T-helper 1 cell treated with Interleukin-12 subunit alpha and Interleukin-12 subunit beta and Interleukin-4 antibody, amounts not matched to agents 30 ng/mL and 1 ng/mL, for 36 hours (primary cell): ENCODE measurements around the gene VSTM2B. TPM values are rescaled to one million over a fixed set of nuclear protein-coding genes. Genes with fewer than 3 reads are reported as not detected.

Experiments
- intact Hi-C: fragments of 100-400 bp; cut with micrococcal nuclease; formaldehyde crosslinking; loops from one replicate; pipeline ENCODE4 v1.15.1; 2024
- total RNA-seq: library from RNA; stranded (reverse); gene quantifications from 2 replicates; pipeline ENCODE4 v1.2.3, GENCODE V29; 2022

Gene VSTM2B
- total RNA-seq, 1 donor from 2014 or later = not detected

DNA sequence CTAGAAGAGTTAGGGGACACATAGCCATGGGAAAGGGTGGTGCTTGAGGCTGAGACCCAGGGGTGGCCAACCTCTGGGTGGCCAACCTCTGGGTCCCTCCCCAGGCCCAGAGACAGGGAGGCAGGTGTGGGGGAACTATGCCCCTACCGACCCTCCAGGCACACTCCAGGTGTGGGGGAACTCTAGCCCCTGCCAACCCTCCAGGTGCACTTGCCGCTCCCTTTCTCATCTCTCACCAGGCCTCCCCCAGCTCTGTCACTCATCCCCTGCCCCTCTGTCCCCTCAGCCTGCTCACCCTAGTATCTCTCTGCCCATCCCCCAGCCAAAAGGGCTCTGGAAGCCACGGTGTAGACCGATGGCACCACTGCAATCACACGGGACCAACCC, 10.6 kb upstream of the VSTM2B start:
- intact Hi-C loops = no loop called here

GRCh38 chr19:29515706-29516357, 10.0 kb upstream of the VSTM2B start:
- intact Hi-C loops = no loop called here

GRCh38 chr19:29516358-29516725, 9.5 kb upstream of the VSTM2B start:
- intact Hi-C loops = no loop called here

GRCh38 chr19:29516821-29517395, 8.9 kb upstream of the VSTM2B start:
- intact Hi-C loops = no loop called here

DNA sequence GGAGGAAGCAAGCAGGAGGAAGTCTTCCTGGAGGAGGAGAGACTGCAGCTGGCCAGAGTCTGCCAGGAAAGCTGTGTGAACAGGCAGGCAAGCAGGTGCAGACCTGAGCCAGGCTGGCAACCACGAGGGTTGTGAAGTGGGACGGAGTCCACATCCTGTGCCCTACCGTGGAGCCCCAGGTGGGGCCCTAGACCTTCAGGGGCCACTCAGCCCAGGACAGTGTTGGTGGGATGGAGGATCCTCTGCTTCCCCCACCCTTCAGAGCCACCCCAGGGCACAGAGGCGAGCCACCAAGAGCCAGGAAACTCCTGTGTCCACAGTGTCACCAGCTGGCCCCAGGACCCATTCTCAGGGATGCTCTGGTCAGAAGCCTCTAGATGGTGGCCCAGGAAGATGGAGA, 8.4 kb upstream of the VSTM2B start:
- intact Hi-C loops = no loop called here

DNA sequence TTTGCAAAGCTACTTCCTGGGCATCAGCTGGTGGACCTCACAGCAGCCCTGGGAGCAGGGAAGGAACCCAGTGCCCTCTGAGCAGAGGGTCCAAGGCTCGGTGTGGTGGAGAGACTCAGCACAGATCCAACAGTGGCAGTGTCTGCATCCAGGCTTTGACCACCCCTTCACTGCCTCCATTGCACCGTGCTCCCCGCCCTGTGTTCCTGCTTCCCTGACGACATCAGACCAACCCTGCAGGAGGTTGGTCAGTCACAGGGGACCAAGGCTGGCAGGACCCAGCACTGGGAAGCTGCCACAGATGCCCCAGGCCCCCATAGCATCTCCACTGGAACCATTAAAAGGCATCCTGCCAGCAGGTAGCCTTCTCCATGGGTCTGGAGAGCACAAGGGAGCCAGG, 7.8 kb upstream of the VSTM2B start:
- intact Hi-C loops = no loop called here

- intact Hi-C loops = no loop called here
These were observed 6.6 kb upstream of the VSTM2B start for GRCh38 chr19:29519146-29519545.

GRCh38 chr19:29519931-29520330, 5.9 kb upstream of the VSTM2B start:
- intact Hi-C loops = no loop called here

GRCh38 chr19:29520390-29520789, 5.4 kb upstream of the VSTM2B start:
- intact Hi-C loops = no loop called here

- intact Hi-C loops = no loop called here
These were observed 4.3 kb upstream of the VSTM2B start for GRCh38 chr19:29521291-29522075.

DNA sequence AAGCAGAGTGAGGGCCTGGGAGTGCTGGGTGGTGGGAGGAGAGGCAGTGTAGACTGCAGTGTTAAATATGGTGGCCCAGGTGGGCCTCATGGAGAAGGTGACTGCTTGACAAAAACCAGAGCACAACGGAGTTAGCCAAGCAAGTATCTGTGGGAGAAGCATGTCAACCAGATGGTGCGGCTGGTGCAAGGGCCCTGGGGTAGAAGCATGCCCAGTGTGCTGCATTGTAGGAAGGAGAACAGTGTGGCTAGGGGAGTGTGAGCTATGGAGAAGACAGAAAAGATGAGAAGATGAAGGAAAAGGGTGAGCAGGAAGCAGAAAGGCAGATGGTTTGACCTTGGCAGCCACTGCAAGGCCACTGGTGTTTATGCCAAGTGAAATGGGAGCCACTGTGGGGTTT, 2.2 kb upstream of the VSTM2B start:
- intact Hi-C loops = no loop called here

DNA sequence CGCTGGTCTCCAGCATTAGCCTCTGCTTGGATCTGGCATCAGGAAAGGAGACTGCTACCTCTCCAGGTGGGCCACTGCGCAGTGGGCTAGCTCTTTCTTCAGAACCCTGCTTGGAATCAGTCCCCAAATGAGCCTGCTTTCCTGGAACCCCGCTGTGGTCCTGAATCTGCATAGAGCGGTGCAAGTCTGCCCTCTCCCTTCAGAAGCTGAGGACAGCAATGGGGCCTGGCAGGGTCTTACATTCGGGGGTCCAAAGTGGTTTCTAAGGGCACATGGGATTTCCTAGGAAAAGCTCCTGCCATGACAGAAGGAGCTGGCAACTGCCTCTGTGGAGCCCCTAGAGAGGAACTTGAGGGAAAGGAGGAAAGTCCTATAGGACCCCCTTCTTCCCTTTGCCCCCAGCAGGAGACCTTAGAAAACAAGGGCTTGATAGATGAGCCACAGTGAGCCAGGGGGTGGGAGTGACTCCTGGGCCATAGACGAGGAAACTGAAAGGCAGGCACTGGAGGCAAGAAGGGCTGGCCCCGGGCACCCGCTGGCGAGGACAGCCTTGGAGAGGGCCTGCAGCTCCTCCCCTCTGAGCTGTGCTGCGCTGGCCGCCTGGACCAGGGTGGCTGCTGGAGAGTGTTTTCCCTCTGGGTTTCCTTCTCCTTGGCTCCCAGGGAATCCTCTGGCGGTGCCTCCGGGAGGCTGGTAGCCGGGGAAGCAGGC, 1.4 kb upstream of the VSTM2B start:
- intact Hi-C loops = no loop called here

DNA sequence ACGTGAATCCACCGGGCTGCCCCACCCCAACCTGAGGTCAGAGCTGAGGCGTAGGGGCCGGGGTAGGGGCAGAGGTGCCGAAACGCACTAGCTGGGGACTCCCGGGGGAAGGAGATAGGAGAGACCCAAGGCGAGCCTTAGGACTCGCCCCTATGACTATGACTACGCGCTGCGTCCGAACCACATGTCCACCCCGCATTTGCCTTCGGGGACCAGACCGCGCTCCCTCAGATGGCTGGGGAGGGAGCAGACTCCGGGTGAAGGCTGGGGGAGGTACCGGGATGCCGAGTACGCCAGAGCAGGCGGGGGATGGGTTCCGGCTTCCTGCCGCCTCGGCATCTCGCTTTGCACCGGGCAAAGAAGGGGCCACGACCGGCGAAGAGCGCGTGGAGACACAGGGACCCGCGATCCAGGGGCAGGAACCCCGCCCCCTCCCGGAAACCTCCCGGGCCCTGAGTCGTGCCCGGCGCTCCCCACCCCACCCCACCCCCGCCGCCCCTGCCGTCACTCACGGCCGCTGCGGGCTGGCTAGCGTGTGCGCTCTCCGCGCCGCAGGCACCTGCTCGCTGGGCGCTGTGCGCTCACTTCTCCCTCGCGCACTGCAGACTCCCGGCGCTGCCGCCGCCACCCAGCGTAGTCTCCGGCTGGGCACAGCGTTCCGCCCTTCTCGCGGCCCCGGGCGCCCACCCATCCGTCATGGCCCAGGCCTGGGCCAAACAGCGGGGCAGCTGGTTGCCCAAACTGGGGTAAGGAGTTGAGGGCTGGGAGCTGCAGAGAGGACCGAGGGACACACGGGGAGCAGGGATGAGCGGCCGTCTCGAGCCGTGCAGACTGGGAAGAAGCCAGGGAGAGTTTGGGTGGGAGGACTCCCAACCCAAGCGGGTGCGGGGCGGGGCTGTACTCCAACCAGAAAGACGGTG, 622 bp upstream of the VSTM2B start:
- intact Hi-C loops = loop anchor here (5.0 kb wide), 1 partner anchor 702 kb away; no protein-coding TSS in a partner anchor

GRCh38 chr19:29526730-29527499, 1.1 kb downstream of the VSTM2B start:
- intact Hi-C loops = loop anchor here (5.0 kb wide), 1 partner anchor 700 kb away; no protein-coding TSS in a partner anchor

GRCh38 chr19:29527500-29528328, 1.9 kb downstream of the VSTM2B start:
- intact Hi-C loops = loop anchor here (1.0 to 5.0 kb wide), 5 partner anchors 57 to 700 kb away; no protein-coding TSS in a partner anchor

GRCh38 chr19:29528350-29528945, 2.7 kb downstream of the VSTM2B start:
- intact Hi-C loops = loop anchor here (1.0 to 5.0 kb wide), 5 partner anchors 58 to 699 kb away; no protein-coding TSS in a partner anchor

GRCh38 chr19:29528946-29529645, 3.3 kb downstream of the VSTM2B start:
- intact Hi-C loops = loop anchor here (1.0 to 5.0 kb wide), 5 partner anchors 58 to 698 kb away; no protein-coding TSS in a partner anchor
